Measurements from ENCODE around the gene OR2T1.
"Not testable (repeated sequence)": the region's sequence is repeated elsewhere in the genome, so short reads cannot be mapped to it uniquely, and the experiment has no call there.

OR2T1 gene

DNA sequence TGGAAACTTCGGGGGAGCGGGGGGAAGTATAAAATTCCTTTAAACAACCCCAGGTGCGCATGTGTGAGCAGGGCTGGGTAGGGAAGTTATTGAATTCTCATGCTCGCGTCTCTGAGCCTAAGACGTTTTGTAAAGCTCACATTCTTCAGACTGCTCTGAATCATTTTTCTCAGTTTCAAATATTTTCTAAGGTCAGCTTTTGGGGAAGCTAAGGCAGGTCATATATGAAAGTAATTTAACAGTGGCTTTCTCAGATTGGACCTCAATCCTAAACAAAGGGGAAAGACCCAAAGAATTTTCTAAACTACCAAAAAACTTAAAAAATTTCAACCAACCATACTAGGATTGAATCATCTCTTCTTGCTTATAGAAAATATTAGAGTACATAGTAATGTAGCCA lies 32.1 kb downstream of the OR2T1 start:
- not testable (repeated sequence) for DNase-seq

- DNase-seq = not testable (repeated sequence)
These were observed 33.5 kb downstream of the OR2T1 start for GRCh38 chr1:248436303-248436702.

- DNase-seq = not testable (repeated sequence)
These were observed 35.8 kb downstream of the OR2T1 start for GRCh38 chr1:248438668-248439067.

DNA sequence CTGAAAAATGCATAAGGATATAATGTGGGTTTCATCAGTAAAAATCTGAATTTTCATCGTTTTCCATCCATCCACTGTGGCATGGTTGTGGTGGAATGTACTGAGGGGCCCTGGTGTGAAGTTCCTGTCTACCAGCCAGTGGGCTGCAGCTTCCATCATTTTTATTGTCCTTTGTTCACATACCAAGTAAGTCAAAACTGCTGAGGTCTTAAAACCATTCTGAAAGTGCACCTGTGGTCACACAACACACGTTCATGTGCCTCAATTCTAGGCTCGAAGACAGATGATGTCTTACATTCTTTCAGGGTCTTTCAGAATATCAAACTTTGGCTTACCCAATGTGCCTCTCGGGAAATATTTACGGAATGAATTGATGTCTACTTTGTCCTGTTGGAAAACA lies 36.4 kb downstream of the OR2T1 start:
- not testable (repeated sequence) for DNase-seq

- DNase-seq = not testable (repeated sequence)
These were observed 39.8 kb downstream of the OR2T1 start for GRCh38 chr1:248442500-248443277.

DNA sequence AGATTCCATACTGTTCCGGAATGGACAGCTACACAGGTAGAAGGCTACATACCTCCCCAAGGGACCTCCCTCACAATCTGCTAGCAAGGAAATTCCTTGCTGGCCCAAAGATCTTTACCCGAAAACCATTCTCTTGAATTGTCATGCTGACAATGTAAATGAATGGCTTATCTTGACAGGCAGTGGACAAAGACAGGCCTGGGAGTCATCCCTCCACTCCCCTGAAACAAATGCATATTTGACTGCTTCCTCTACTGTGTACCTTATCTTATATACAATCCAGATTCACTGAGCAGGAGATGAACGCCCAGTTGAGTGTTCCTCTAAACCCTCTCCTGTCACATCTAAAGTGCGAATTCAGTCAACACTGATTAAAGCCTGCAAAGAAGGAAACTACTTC lies 41.8 kb downstream of the OR2T1 start:
- DNase-seq = not testable (repeated sequence)

DNA sequence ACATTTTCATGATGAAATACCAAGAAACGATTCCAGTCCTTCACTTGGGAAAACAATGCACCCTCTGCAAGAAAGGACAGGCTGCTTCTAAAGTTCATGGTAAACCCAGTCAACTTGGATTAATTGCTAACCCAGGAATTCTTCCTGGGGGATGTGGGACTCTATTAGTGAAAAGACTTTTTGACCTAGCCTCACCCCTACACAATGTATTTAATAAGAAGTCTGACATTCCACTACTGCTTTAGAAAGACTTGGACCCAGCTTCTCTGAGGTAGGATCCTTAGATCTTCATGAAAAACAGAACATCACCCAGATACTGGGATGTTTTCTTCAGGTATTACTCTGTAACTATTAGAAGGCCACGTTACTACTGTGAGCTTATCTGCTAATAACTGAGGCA lies 42.6 kb downstream of the OR2T1 start, which contains the start of gene OR2T2:
Gene OR2T2, plus strand, starts transcription at position 239 of the 400 bp plus-strand sequence. CDS start 7,161 bp downstream, outside the sequence.
- DNase-seq = not testable (repeated sequence)

DNA sequence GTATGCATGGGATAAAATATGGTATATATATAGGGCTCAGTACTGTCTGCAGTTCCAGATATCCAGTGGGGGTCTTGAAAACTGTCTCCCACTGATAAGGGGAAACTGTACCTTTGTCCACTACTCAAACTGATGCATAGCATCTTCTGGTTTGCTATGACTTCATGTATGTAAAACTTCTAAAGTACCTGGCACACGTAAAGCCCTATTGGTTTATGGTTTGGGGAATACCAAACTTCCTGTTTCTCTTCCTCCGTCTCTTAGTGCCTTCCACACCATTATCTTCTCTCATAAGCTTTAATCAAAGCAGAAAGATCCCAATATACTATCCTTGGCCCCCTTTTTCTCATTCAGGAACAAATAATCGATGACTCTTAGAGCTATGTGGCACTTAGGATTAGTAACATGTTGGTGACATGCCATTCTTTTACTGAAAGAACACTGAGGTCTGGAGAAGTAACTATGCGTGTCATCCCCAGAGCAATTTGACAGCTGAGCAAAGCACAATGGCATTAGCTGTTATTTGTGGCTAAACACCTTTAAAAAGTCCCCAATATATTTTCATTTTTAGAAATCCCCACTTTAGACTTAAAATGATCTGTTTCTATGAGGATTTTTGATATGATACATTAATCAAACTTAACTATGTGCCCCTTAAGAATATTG lies 45.7 kb downstream of the OR2T1 start:
- DNase-seq = not testable (repeated sequence)

GRCh38 chr1:248449821-248450465 lies 47.1 kb downstream of the OR2T1 start:
- DNase-seq = not testable (repeated sequence)

DNA sequence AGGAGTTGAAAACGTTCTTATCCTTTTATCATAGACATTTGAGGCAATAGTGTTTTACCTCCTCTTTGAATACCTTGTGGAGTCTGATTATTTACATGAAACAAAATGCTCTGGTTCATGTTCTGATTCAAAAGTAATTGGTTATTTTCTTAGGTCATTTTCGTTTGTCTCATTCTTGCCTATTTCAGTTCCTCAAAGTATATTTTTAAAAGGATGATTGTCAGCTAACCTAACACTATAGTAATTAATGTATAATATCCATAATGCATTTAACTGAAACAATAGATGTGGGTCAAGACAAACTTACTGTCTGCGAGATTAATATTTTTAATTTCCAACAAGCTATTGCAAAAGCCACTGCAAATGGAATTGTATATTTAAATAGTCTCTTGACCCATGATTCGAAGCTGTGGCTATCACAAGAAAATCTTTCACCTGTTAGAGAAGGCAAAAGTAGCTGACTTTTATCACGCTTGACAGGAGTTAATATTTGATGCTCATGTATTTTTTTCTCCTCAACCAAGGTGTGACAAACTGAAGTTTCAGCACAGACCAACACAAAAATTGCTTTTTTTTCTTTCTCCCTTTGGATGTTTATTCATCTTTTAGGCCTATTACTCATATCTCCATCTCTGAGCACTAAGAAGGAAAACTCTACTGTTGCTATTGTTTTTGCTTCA lies 47.8 kb downstream of the OR2T1 start:
- not testable (repeated sequence) for DNase-seq

DNA sequence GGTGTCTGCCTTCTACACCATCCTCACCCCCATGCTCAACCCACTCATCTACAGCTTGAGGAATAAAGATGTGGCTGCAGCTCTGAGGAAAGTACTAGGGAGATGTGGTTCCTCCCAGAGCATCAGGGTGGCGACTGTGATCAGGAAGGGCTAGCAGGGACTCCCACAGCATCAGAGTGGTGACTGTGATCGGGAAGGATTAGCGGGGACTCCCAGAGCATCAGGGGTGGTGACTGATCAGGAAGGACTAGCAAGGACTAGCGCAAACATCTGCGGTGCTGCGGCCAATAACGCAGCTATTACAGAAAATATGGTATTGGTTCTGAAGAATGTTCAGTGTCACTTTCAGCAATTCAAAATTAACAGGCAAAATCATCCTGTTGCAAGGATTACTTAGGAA lies 50.8 kb downstream of the OR2T1 start:
- DNase-seq = not testable (repeated sequence)

GRCh38 chr1:248455045-248455444 lies 52.2 kb downstream of the OR2T1 start:
- DNase-seq = not testable (repeated sequence)

- not testable (repeated sequence) for DNase-seq
These were observed 53.8 kb downstream of the OR2T1 start for GRCh38 chr1:248456635-248457034.
